ENCODE results near the gene TIMMDC1. TPM values are rescaled to one million over a fixed set of nuclear protein-coding genes. Genes with fewer than 3 reads are reported as not detected.

TIMMDC1 gene
- total RNA-seq, 1 donor from 2014 or later, result 83.0 TPM

DNA sequence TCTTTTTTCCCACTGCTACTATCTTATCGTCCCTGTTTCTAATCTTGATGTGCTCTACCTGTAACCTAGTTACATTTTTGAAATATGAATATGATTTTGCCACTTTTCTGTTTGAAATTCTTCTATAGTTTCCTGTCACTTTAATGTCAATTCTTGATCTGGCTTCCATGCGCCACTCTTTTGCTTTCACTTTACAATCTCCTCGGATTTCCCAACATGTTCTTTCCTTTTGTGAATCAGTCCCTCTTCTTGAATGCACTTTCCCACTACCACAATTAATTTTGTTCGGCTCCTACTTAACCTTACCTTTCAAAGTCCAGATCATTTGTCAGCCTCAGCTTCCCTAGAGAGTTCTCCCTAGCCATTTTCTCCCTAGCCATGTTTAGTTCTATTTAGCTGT, 8.3 kb downstream of the TIMMDC1 start:
- TF ChIP-seq, protein P1, sequence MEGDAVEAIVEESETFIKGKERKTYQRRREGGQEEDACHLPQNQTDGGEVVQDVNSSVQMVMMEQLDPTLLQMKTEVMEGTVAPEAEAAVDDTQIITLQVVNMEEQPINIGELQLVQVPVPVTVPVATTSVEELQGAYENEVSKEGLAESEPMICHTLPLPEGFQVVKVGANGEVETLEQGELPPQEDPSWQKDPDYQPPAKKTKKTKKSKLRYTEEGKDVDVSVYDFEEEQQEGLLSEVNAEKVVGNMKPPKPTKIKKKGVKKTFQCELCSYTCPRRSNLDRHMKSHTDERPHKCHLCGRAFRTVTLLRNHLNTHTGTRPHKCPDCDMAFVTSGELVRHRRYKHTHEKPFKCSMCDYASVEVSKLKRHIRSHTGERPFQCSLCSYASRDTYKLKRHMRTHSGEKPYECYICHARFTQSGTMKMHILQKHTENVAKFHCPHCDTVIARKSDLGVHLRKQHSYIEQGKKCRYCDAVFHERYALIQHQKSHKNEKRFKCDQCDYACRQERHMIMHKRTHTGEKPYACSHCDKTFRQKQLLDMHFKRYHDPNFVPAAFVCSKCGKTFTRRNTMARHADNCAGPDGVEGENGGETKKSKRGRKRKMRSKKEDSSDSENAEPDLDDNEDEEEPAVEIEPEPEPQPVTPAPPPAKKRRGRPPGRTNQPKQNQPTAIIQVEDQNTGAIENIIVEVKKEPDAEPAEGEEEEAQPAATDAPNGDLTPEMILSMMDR (IDR thresholded peaks at IDR 0.05; ENCODE audit: unreplicated experiment), result no peak
- Mint-ChIP-seq H3K9me3 (ENCODE audit: unreplicated experiment) (no peaks in the 10 kb centered on the region), H3K4me3 (ENCODE audit: unreplicated experiment) (peak overlapping the region; percentile 23), H3K4me1 (ENCODE audit: unreplicated experiment) (peaks cover 19% of the 10 kb centered on the region), H3K27me3 (ENCODE audit: unreplicated experiment) (peaks cover 1% of the 10 kb centered on the region), H3K27ac (ENCODE audit: unreplicated experiment) (no peak overlapping the region), H3K36me3 (ENCODE audit: low read depth, unreplicated experiment) (peaks cover 24% of the 10 kb centered on the region)
- no peak for DNase-seq (ENCODE audit: low spot score)

DNA sequence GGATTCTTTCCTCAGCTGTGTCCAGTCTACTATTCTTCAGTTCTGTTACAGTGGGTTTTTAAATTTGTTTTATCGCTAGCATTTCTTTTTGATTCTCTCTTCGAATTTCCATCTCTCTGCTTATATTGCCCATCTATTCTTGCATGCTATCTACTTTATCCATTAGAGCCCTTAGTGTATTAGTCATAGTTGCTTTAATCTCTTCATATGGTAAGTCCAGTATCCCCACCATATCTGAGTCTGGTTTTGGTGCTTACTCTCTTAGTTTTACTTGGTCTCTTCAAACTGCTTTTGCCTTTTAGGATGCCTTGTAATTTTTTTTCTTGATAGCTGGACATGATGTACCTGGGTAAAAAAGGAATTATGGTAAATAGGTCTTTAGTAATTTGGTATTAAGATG, 9.1 kb downstream of the TIMMDC1 start:
- TF ChIP-seq, protein P1 (IDR thresholded peaks at IDR 0.05; ENCODE audit: unreplicated experiment), result no peak
- H3K9me3 Mint-ChIP-seq (ENCODE audit: unreplicated experiment), result no peaks in the 10 kb centered on the region
- H3K27me3 Mint-ChIP-seq (ENCODE audit: unreplicated experiment), result peaks cover 1% of the 10 kb centered on the region
- no peak for DNase-seq (ENCODE audit: low spot score)
- H3K27ac Mint-ChIP-seq (ENCODE audit: unreplicated experiment), result peak overlapping the region; percentile 83
- H3K4me1 Mint-ChIP-seq (ENCODE audit: unreplicated experiment), result peaks cover 19% of the 10 kb centered on the region
- peaks cover 24% of the 10 kb centered on the region for H3K36me3 Mint-ChIP-seq (ENCODE audit: low read depth, unreplicated experiment)
- peak overlapping the region; percentile 0 for H3K4me3 Mint-ChIP-seq (ENCODE audit: unreplicated experiment)

DNA sequence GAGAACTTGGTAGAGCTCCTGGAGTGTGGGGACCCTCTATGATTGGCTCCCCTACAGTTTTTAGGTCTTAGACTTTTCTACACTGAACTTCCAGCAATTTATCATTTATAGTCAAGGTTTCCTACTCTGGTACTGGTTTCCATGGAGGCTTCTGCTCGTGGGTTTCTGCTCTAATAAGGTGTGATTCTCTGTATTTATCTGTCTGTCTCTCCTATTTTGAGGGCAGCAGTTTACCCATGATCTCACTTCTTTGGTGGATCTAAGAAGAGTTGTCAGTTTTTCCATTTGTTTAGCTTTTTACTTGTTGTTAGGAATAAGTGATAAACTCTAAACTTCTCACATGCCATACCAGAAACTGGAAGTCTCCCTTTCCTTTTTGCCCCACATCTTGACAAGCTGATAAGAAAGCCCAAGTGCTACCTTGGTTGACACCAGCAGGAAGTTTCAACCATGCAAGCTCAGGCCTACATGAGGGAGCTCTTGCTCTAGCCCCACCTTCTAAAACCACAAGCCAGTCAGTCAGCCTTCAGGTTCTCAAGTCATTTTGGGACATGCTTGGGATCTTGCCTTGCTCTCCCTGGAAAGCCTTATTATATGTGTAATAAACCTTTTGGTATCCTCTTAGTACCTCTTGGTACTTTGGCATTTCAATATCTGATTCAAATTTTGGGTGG, 10.0 kb downstream of the TIMMDC1 start:
- H3K4me3 Mint-ChIP-seq (ENCODE audit: unreplicated experiment), result no peak overlapping the region
- H3K9me3 Mint-ChIP-seq (ENCODE audit: unreplicated experiment), result no peaks in the 10 kb centered on the region
- H3K36me3 Mint-ChIP-seq (ENCODE audit: low read depth, unreplicated experiment), result peaks cover 24% of the 10 kb centered on the region
- DNase-seq (ENCODE audit: low spot score), result no peak
- TF ChIP-seq, protein P1 (IDR thresholded peaks at IDR 0.05; ENCODE audit: unreplicated experiment), result no peak
- H3K27ac Mint-ChIP-seq (ENCODE audit: unreplicated experiment), result peak overlapping the region; percentile 83
- peaks cover 19% of the 10 kb centered on the region for H3K4me1 Mint-ChIP-seq (ENCODE audit: unreplicated experiment)
- peaks cover 1% of the 10 kb centered on the region for H3K27me3 Mint-ChIP-seq (ENCODE audit: unreplicated experiment)

DNA sequence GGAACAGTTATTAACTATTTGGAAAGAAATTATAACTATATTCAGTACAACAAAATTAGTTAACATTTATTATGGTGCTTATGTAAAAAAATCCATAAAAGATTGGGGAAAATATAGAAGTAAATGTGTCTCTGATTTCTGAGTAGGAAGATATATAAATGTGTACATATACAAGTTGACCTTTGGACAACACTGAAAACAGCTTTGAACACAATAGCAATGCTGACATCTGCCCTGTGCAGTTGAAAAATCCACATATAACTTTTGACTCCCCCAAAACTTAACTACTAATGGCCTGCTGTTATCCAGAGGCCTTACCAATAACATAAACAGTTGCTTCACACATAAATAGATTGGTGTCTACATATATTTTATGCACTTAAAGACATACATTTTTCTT, 12.3 kb downstream of the TIMMDC1 start:
- no peak for DNase-seq (ENCODE audit: low spot score)
- H3K4me3 Mint-ChIP-seq (ENCODE audit: unreplicated experiment), result no peak overlapping the region
- no peak overlapping the region for H3K27ac Mint-ChIP-seq (ENCODE audit: unreplicated experiment)
- TF ChIP-seq, protein P1 (IDR thresholded peaks at IDR 0.05; ENCODE audit: unreplicated experiment), result no peak
- peaks cover 1% of the 10 kb centered on the region for H3K27me3 Mint-ChIP-seq (ENCODE audit: unreplicated experiment)
- no peaks in the 10 kb centered on the region for H3K9me3 Mint-ChIP-seq (ENCODE audit: unreplicated experiment)
- H3K36me3 Mint-ChIP-seq (ENCODE audit: low read depth, unreplicated experiment), result peaks cover 21% of the 10 kb centered on the region
- peaks cover 16% of the 10 kb centered on the region for H3K4me1 Mint-ChIP-seq (ENCODE audit: unreplicated experiment)

DNA sequence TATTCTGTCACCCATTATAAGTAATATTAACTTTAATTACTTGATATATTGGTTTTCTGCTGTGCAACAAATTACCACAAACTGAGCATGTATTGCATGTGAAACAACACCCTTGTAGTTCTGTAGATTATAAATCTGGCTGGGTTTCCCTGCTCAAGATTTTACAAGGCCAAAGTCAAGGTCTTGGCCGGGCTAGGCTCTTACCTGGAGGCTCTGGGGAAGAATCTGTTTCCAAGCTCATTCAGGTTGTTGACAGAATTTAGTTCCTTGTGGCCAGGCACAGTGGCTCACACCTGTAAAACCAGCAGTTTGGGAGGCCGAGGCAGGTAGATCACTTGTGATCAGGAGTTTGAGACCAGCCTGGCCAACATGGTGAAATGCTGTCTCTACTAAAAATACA, 16.3 kb downstream of the TIMMDC1 start:
- no peak for DNase-seq (ENCODE audit: low spot score)
- H3K27me3 Mint-ChIP-seq (ENCODE audit: unreplicated experiment), result no peaks in the 10 kb centered on the region
- TF ChIP-seq, protein P1 (IDR thresholded peaks at IDR 0.05; ENCODE audit: unreplicated experiment), result no peak
- no peak overlapping the region for H3K27ac Mint-ChIP-seq (ENCODE audit: unreplicated experiment)
- H3K9me3 Mint-ChIP-seq (ENCODE audit: unreplicated experiment), result no peaks in the 10 kb centered on the region
- H3K4me3 Mint-ChIP-seq (ENCODE audit: unreplicated experiment), result no peak overlapping the region
- H3K4me1 Mint-ChIP-seq (ENCODE audit: unreplicated experiment), result no peaks in the 10 kb centered on the region
- peaks cover 26% of the 10 kb centered on the region for H3K36me3 Mint-ChIP-seq (ENCODE audit: low read depth, unreplicated experiment)
